GM10266 (cell line): ENCODE measurements around the gene SLC4A11.
"Not testable (repeated sequence)": the region's sequence is repeated elsewhere in the genome, so short reads cannot be mapped to it uniquely, and the experiment has no call there.

ENCODE experiments used
- DNase-seq: peaks from one replicate; pipeline ENCODE4 v3.0.0; 2012; ENCODE audit errors: extremely low spot score
- CTCF ChIP-seq: IDR thresholded peaks from 2 replicates; pipeline ENCODE4 v1.5.1; 2012; ENCODE audit warnings: mild to moderate bottlenecking, low read depth; ENCODE audit not compliant: control insufficient read depth, insufficient read depth; ENCODE audit errors: missing control alignments

SLC4A11 gene

GRCh38 chr20:3190681-3191111 is 48.3 kb downstream of the SLC4A11 start:
- DNase-seq = no peak
- no peak for TF ChIP-seq CTCF

GRCh38 chr20:3189561-3190131 is 49.3 kb downstream of the SLC4A11 start:
- DNase-seq = no peak
- TF ChIP-seq CTCF = no peak

GRCh38 chr20:3188823-3189413 is 50.1 kb downstream of the SLC4A11 start:
- DNase-seq = no peak
- no peak for TF ChIP-seq CTCF

DNA sequence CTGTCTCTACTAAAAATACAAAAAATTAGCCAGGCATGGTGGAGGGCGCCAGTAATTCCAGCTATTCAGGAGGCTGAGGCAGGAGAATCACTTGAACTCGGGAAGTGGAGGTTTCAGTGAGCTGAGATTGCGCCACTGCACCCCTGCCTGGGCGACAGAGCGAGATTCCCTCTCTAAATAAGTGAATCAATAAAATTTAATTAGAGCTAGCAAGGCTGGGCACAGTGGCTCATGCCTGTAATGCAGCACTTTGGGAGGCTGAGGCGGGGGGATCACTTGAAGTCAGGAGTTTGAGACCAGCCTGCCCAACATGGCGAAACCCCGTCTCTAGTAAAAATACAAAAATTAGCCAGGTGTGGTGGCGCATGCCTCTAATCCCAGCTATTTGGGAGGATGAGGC is 51.1 kb downstream of the SLC4A11 start:
- not testable (repeated sequence) for DNase-seq

GRCh38 chr20:3183896-3184612 is 54.9 kb downstream of the SLC4A11 start:
- DNase-seq = no peak
- TF ChIP-seq CTCF = no peak

DNA sequence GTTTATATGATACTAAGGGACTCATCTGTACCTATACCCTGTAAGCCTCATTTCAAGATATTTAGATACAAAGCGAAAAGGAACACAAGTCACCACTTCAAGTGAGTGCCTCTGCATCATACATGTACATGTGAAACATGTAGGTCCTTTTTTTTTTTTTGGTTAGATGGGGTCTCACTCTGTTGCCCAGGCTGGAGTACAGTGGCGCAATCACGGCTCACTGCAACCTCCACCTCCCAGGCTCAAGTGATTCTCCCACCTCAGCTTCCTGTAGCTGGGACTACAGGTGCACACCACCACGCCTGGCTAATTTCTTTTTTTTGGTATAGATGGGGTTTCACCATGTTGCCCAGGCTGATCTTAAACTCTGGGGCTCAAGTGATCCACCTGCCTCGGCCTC is 56.6 kb downstream of the SLC4A11 start:
- DNase-seq = not testable (repeated sequence)

- DNase-seq = no peak
- TF ChIP-seq CTCF = no peak
Measured at GRCh38 chr20:3181270-3181669, 57.7 kb downstream of the SLC4A11 start.

DNA sequence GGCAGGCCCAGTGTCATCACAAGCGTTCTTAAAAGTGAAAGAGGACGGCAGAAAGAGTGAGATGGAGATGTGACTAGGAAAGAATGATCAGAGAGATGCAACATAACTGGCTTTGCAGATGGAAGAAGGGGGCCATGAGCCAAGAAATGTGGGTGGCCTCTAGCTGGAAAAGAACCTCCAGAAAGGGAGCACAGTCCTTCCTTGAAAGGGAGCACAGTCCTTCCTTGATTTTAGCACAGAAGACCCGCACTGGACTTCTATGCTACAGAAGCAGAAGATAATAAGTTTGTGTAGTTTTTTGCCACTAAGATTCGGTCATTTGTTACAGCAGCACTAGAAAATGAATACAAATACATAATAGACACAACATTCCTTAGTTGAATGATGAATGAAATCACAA is 58.7 kb downstream of the SLC4A11 start:
- no peak for DNase-seq
- TF ChIP-seq CTCF = no peak
